NCI-H1092 (cell line): ENCODE measurements around the gene C1orf226.

Experiments
- DNase-seq: peaks from one replicate; lab custom pipeline; 2025; lab: John Stamatoyannopoulos, UW

Gene C1orf226

DNA sequence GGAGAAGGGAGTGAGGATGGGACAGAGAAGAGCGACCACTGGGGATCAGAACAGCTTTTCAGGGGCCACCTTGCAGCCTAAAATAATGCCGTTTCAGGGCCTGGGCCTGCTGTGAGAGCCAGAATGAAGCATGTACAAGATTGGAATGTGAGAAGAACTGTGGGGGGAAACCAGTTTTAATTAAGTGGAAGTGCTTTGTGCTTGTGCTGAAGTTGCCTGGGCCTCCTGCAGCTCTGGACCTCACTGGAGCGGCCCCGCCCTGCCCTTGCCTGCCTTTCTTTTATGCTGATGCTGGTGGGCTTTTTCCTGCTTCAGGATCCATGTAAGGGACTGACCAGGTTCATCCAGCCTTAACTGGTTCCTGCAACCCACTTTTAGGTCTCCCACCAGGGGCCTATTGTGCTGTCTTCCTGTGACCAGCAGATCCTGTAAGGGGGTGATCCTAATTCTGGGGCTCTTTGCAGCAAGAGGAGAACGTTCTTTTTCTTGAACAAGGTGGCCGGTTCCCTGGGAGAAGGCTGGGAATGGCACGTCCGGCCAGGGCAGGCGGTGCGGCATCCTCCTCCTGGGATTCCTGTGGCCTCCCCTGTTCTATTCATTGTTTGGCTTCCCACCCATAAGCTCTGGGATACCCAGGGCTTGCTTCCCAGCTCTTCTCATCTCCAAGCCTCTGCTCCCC lies 3.2 kb downstream of the C1orf226 start:
- DNase-seq = no peak

DNA sequence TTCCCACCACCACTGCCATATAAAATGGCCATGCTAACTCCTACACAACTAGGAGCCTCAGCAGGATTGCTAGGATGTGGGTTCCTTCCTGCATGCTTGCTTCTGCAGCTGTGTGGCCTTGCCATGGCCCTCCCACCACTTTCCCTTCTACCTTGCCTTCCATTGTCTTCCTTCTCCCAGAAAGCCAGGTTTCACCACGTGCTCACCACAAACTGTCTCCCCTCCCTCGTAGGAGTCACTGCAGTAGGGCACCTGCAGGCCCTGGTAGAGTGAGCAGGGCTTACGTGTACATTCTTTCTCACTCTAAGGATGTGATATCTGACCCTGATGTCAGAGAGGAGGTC lies 3.7 kb downstream of the C1orf226 start:
- DNase-seq = no peak

DNA sequence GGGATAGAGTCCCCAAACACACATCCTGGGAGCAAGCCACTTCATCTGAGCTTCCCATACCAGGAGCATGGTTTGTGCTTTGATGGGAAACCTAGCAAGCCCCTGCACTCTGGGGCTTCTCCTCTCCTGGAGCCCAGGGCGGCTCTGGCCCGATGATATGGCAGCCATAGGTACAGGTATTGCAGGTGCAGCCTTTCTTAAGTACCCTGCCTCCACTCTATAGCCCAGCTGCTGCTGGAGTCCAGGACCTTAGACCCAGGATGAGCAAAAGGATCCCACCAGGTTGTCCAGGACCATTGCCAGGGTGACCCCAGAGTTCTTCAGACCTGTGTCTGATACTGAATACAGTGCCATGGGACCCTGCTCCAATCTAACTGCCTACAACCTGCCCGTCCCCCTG lies 4.2 kb downstream of the C1orf226 start:
- DNase-seq = no peak

DNA sequence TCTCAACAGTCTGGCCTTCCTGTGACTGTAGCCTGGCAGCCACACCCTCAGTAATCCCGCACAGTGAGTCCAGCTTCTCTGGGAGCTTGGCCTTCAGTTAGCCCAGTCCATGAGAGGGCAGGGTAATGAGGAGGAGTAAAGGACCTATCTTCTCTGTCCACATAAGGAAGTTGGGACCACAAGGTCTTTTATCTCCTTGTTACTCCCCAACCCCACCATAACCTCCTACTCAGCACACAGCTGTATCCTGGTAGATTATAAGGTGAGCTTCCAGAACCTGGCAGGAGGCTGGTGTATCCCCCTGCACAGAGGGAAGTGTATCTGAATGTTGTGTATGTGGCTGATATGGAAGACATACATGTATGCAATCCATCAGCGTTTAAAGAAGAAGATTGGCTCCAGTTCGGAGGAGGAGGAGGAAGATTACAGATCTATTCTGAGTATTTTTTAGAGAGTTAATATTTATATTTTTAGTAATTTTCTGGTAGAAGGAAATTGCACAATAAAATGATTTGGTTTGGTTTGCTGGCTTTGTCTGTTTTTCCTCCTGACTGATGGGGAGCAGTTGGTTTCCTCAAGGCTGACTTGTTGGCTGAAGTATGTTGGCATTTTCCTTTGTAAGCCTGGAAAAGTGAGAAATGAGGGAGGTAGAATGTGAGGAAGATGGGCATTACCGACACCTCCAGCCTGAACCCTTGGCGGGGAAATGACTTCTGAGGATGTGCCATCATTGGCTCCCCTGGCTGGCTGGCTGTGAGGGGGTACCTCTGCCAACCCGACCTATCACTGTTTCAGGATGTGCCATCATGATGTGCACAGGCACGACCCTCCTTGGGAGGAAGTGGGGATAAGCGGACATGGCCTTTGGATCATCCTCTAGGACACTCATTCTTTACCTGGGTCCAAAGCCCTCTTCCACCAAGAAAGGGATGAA lies 5.0 kb downstream of the C1orf226 start:
- DNase-seq = no peak

DNA sequence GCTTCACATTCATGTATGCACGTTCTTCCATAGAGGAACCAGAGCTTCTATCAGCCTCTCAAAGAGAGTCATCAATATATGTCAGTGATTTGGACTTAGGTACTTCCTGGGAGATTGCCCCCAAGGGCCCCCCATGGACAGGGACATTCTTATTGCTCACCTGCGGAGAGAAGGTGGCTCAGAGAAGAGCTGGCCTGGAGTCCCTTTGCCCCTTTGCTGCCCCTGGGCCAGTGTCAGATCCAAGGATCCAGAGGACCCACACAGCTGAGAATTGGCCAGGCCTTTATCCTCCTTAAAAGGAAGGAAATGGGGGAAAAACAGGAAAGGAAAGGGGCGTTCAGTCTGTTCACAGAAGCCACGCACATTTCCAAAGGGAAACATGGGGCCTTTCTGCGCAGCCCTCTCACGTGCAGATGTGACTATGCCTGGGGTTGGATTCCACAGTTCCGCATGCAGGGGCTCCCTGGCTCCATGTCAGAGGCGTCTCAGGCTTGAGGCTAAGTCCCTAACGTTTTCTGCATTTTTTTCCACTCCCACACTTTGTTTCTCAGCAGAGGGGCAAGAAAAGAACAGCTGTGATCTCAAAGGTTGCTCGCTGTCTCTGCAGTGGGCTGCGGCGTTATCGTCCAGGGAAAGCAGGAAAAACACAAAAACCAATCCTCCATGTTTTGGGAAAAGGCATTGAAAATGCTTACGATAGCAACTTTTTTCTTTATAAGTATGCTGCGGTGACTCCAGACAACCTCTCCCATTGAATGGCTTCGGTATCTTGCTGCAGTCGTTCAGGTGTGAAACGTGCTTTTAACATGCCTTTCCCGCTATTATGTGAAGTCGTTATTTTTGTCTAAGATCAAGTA lies 5.9 kb downstream of the C1orf226 start:
- DNase-seq = no peak

DNA sequence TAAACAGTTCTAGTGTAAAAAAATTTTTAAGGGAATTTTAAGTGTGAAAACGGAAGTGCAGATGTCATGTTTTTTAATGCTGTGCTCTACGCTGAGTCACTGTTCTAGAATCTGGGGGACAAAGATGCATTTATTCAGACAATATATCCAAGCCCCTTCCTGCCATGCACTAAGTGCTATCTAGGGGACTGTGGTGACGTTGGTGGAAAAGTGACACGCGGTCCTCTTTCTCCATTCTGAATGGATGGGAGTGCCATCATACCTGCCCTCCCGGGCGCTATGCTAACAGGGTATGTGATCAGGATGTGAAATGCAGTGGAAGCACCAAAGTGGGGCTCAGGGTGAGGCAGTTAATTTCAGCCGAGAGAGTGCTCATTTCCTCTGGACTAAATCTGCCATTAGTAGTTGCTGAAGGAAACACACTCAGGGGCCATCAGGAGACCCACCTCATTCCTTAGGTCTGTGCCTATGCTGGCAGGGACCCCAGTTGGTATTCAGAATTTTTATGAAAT lies 6.6 kb downstream of the C1orf226 start:
- no peak for DNase-seq

DNA sequence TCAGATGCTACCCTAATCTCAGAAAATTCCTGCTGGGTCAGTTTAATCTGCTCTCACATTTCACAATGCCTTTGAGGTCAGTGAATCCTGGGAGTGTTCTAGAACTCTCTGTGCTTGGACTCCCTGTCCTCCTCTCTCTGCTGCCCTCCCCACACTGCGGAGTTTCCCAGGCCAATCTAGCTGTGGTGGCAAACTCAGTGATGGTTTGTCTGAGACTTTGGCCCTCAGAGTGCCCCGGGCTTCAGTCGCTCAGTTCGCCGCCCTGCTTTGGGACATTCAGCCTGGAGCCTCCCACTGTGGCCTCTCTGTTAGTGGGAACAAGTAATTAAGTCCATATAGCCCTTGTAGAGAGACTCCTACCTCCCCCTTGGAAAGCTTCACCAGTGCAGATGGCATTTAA lies 7.1 kb downstream of the C1orf226 start:
- no peak for DNase-seq

DNA sequence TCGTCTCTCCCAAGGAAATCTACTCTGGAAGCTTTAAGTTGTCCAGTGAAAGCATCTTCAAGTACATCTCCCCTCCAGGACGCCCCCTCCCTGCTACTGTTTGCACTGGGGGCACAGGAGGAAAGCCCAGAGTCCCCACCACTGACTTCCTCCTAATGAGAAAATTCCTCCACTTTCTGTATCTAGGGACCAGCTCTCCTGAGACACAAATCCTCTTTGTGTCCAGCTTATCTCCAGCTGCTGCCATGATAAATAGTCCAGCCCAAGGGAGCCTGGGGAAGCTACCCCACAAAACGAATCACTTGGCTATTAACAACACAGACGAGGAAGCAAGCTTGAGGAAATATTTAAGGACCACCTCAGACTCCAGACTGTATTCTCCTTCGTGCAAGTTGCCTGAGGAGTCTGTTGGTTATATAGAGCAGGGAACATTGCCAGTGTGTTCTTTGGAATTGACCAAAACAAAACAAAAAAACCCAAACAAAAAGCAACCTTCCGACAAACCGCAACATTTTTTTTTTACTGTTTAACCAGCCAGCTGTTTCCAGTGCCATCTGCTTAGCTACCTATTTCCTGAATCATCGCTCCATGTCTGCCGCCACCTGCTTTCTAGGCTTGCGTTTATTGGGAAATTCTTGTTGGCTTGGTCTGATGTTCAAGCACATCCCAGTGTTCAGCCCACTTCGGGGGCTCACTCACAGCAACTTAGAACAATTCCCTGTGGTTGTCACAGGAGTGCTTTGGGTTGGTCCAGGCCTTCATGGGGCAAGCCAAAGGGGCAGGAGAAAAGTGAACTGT lies 7.7 kb downstream of the C1orf226 start:
- no peak for DNase-seq

DNA sequence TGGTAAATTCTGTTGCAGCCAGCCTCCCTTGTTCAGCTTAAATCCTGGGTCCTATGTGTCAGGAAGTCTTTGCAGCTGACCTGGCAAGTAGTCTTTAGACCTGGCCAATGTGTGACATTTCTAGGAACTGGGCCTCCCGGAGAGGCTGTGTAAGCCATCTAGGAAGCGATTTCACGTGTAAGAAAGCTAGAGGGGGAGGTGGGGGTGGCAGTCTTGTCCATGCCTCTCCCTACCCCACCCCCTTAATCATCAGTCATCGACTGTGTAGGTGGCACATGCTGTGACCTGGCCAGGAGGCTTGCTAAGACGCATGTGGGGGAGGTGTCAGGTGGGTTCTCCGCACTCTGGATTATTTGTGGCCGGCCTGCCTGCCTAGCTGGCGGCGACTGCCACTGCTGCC lies 8.4 kb downstream of the C1orf226 start:
- no peak for DNase-seq

DNA sequence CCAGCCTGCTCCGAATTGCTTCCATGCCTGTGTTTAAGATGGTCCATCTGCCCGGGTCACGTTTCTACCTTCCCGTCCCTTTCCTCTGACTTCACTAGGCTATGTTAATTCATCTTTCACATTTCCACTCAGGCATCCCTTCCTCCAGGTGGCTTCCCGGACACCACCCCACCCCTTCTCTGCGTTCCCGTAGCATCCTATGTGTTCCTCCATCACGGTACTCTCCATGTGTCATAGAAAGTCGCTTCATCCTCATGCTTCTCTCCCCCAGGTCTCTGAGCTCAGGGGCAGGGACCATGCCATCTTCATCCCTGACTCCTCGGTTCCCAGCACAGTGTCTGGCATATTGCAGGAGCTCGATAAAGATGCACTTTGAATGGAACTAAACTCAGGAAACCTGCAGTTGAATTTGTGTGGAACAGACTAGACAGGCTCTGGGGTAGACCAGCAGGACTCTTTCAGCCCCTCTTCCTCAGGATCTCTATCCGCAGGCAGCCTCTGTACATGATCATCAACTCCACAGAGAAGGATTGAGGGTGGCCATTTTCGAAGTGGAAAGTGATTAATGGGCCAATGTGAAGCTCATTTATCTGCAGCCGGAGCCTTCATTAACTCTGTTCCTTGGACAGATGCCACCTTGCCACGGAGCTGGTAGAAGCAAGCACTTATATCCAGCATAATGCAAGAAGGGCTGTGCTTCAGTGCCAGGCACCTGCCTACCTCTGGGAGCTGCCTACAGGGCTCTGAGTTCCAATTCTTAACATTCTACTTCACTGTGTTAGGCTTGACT lies 9.1 kb downstream of the C1orf226 start:
- DNase-seq = peak; percentile 31

DNA sequence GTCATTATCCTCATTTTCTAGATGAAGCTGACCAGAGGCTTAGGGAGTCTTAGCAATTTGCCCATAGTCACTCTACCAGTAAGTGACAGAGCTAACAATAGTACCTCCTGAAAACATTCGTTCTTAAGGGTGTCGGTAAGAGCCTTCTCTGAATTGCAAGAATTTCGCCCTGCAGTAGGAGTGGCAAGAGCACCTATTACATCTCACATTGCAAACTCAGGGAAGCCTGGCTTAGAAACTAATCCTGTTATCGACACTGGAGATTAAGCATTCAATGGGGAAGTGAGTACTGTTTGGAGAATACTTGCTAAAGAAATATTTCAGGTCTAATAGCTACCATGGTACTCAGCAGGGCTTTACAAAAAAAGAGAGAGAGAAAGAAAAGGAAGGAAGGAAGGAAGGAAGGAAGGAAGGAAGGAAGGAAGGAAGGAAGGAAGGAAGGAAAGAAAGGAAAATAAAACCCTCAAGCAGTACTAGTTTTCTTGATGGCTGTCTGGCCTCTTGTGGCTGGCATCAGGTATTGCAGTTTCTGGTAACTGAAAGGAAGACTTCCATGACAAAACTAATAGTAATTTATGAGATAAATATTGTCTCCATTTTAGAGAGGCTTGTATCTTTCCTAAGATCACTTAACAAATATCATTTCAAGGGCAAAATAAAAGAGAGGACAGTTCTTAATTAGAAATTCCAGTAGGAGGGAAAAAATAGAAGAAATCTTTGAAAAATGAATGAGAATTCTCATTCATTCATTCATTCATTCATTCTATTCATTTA lies 10.4 kb downstream of the C1orf226 start:
- DNase-seq = peak; percentile 12

DNA sequence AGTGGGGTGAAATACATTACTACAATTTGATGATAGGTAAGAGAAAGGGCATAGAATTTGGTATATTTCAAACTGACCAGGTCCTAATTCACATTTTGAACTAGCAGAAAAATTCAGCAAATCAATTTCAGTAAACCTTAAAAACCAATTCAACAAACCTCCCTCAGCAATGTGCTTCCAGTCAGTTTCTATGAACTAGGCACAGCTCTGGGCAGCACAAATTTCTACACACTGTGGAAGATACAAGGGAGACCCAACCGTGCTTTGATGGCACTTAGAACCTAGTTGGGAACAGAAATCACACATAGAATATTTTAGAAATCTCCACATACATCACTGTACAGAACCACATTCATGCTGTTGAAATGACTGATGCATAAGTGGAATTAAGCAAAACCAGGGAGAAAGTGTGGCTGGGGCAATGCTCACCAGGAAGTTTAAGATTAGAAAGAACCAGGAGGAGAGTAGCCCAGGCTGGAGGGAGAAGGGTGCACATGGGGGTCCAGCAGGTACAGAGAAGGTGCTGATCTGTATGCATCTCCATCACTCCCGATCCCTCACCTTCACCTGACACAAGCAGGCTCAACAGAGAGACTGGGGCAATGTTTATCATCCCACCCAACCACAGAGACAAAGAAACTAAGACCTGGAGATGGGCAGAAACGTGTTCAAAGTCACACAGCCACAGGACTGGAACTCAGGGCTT lies 14.8 kb downstream of the C1orf226 start:
- DNase-seq = no peak

DNA sequence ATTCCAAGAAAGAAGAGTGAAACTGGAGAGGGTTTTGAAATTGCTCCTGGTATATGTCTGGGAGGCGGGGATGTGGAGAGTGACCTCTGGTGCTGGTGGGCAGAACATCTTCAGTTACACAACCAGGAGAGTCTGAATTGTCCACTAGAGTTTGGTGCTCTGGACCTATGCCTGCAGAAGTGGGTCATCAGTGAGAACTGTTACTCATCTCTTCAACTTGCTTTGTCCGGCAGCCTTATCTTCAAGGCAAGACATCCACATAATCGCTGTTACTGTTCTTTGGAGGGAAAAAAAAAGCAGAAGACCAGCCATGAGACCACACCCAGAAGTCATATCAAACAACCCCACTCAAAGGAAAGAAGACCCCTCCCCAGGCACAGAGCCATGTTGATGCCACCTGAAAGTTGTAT lies 15.5 kb downstream of the C1orf226 start:
- no peak for DNase-seq

DNA sequence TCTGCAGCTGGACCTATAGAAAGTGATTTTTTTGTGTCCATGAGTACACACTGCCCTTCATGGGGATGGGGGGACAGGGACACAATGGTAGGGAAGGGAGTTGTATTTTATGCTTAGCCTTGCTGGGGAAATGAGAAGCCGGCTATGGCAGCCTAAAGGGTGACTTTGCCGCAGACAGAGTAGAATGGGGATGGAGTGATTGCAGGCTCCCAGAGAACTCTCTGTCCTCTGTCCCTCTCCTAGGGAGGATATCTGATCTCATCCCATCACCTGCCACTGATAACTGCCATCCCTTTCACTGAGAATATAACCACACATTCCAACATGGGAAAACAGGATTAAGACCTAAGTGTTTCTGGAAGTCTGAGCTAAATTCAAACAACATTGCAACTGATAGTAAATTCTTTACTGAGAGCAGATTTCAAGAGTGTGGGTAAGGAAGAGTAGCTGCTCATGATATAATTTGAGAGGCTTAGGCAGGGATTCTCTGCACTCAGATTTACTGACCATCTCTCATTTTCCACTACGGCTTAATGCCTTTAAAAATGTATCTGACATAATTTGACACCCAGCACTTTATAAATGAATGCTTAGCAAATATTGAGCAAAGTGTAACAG lies 16.5 kb downstream of the C1orf226 start:
- no peak for DNase-seq

DNA sequence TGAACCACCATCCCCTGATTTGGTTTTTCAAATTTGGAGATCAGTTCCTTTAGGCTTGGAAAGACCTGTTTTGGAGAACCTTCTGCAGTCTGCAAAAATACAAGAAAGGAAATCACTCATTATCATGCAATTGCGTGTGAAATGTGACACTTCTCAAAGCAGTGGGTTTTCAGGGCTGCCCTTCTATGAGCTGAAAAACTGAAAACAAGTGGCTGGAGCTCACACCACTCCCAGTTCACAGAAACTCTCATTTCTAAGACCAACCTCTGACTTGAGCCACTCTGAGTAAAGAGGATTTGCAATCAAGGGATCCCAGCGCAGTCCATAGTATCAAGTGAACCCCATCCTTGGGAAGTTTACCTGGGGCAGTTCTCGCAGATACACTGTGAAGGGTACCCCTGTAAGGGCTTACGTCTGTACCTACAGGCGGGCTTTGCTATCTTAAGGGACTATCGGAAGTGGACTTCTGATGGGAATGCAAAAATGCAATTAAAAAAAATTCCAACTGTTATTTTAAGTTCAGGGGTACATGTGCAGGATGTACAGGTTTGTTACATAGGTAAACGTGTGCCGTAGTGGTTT lies 17.6 kb downstream of the C1orf226 start:
- DNase-seq = no peak

DNA sequence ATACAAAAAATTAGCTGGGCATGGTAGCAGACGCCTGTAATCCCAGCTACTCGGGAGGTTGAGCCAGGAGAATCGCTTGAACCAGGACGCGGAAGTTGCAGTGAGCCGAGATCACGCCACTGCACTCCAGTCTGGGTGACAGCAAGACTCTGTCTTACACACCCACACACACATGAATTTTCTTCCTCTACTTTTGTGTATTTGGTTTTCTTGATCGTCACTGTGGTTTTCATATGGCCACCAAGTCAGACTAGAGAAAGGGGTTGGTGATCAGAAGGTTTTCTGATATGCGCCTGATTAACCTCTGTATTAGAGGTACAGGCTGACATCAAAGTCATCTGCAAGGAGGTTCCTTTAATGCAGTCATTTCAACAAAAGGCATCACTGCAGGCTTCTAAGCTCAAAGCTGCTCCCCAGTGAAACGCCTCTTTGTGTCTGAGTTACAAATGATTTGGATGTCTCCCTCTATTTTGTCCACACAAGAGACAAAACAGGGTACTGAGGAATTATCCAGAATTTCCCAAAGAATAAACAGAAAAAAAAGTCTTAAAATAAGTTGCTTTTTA lies 19.3 kb downstream of the C1orf226 start:
- DNase-seq = no peak

DNA sequence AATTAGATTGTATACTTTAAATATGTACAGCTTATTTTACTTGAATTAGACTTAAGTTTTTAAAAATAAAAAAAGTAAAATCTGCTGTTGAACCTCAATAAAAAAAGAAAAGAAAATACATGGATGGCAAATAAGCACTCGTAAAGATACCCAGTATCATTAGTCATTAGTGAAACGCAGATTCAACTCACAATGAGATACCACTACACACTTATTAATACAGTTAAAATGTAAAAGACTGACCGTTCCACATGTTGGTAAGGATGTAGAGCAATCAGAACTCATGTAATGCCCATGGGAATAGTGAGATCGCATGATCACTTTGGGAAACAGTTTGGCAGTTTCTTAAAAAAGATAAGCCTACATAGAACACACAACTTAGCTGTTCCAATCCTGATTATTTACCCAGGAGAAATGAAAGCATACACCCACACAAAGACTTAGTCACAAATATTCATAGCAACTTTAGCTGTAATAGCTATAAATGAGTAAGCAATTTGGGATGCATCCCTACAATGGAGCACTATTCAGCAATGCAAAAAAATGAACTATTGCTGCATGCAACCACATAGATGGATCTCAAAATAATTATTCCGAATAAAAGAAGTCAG lies 23.1 kb downstream of the C1orf226 start:
- DNase-seq = no peak

DNA sequence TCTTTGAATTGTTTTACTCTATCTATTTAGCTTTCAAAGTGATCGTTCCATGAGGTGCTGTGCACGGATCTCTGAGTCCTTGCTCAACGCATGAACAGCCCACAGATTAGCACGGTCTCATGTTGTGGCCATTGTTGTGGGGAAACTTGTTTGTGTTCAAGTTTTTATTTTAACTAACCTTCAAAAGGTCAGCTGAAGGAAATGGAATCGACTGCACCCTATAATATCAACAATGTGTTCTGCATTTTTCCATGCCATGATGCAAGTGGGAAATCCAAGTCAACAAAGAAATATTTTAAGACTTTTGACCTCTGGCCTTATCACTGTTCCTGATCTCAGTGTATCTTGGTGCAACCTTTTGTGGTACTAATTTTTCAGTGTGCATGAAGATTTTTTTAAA lies 24.3 kb downstream of the C1orf226 start:
- DNase-seq = no peak
